Heart left ventricle (tissue), 13 donors: ENCODE results near the gene ASTN2.

Experiments
- CTCF ChIP-seq, 12 donors: fragments of 200-600 bp; sonication (generic) in 4 of 12; IDR thresholded peaks; one replicate each; pipeline versions ENCODE4 v1.5.0 to v1.8.0; 2018 to 2022; ENCODE audit warnings: antibody characterized with exemption in 12 of 12, mild to moderate bottlenecking in 5 of 12
- POLR2A ChIP-seq, 2 donors: fragments of 450-650 bp; IDR thresholded peaks; one replicate each; pipeline ENCODE4 v1.6.1; 2017; ENCODE audit warnings: antibody characterized with exemption in 2 of 2, mild to moderate bottlenecking in 2 of 2, moderate library complexity in 2 of 2
- donor health status: ischemic (EF 13 %, LVEDD 7.1; RV severe dilation, severe dysfunction).
- donor health status: DM: no; HTN: yes; CAD: no.
- donor health status: DM: no; HTN: no; CAD: no.
- donor health status: ischemic (EF 25% LVEDD 6.9; RV normal size, moderate dysfunction).
- donor health status: ischemic (EF 25% LVEDD 5.7; RV mildly dilated, moderate dysfunction).
- donor health status: ischemic (EF 35%, LVEDD 5.7; RV mildly dilated, moderate dysfunction).
- donor health status: nonischemic (EF 11% LVEDD 7.7; RV severe dilation, severe dysfunction).
- donor health status: DM: yes; HTN: yes; CAD: no.
- donor health status: PGD.
- donor health status: ischemic (EF 29% LVEDD 5.4; RV normal size, mild dysfunction).
- donor health status: nonischemic (EF 23%, LVEDD 6.1; RV moderate dilation, normal function).

- TF ChIP-seq CTCF (IDR thresholded peaks at IDR 0.05) = no peak
- no peak for TF ChIP-seq POLR2A (IDR thresholded peaks at IDR 0.05)
Measured at GRCh38 chr9:117448066-117448465, 33.2 kb upstream of the ASTN2 start.
